Stimulated activated naive B cell treated with anti-CD40 and anti-IgM and Interleukin-4, amounts not matched to agents 10 μg/mL and 1 μg/mL and 100 μg/mL, for 72 hours (primary cell): ENCODE data around the gene TRABD2B.

Experiments
- ATAC-seq, 2 donors: fragments of 150-1000 bp; cut with Tn5 transposase; replicated peaks; 2 replicates each; pipeline ENCODE4 v1.10.0; 2021; ENCODE audit warnings: moderate library complexity in 1 of 2
- DNase-seq: peaks from one replicate; pipeline ENCODE4 v3.0.0; 2021
- H3K27ac Mint-ChIP-seq: one replicate; pipeline ENCODE4 v1.8.0; 2022; ENCODE audit warnings: mild to moderate bottlenecking, mixed read lengths
- H3K27me3 Mint-ChIP-seq, 2 donors: one replicate each; pipeline ENCODE4 v1.8.0; 2022; ENCODE audit warnings: mixed read lengths in 2 of 2
- H3K36me3 Mint-ChIP-seq, 2 donors: one replicate each; pipeline ENCODE4 v1.8.0; 2022; ENCODE audit warnings: mixed read lengths in 2 of 2, mild to moderate bottlenecking in 1 of 2
- H3K4me1 Mint-ChIP-seq, 2 donors: one replicate each; pipeline ENCODE4 v1.8.0; 2022; ENCODE audit warnings: mixed read lengths in 2 of 2, mild to moderate bottlenecking in 1 of 2
- H3K4me3 Mint-ChIP-seq, 2 donors: one replicate each; pipeline ENCODE4 v1.8.0; 2022; ENCODE audit warnings: mild to moderate bottlenecking in 2 of 2, mixed read lengths in 2 of 2, moderate library complexity in 1 of 2
- H3K9me3 Mint-ChIP-seq, 2 donors: one replicate each; pipeline ENCODE4 v1.8.0; 2022; ENCODE audit warnings: mixed read lengths in 2 of 2, mild to moderate bottlenecking in 1 of 2

The TRABD2B gene

GRCh38 chr1:47812904-47813514 lies 184.2 kb downstream of the TRABD2B start:
- DNase-seq (no peak), ATAC-seq (no peak)
- Mint-ChIP-seq H3K9me3 (no peaks in the 10 kb centered on the region), H3K36me3 (no peaks in the 10 kb centered on the region), H3K27me3 (peaks cover 7 to 22% of the 10 kb centered on the region in 2 donors), H3K4me1 (no peaks in the 10 kb centered on the region), H3K27ac (no peak overlapping the region), H3K4me3 (no peak overlapping the region)

- Mint-ChIP-seq H3K36me3 (no peaks in the 10 kb centered on the region), H3K9me3 (no peaks in the 10 kb centered on the region), H3K4me3 (no peak overlapping the region), H3K4me1 (peaks cover 0 to 2% of the 10 kb centered on the region in 2 donors), H3K27ac (no peak overlapping the region), H3K27me3 (peaks cover 7 to 22% of the 10 kb centered on the region in 2 donors)
- ATAC-seq: no peak
- DNase-seq: no peak
Observed at GRCh38 chr1:47810964-47811682, 186.1 kb downstream of the TRABD2B start.

GRCh38 chr1:47809301-47810084 lies 187.7 kb downstream of the TRABD2B start:
- H3K27me3 Mint-ChIP-seq: peaks cover 7 to 21% of the 10 kb centered on the region in 2 donors
- no peak for DNase-seq
- ATAC-seq: no peak
- no peaks in the 10 kb centered on the region for H3K9me3 Mint-ChIP-seq
- no peaks in the 10 kb centered on the region for H3K36me3 Mint-ChIP-seq
- no peak overlapping the region for H3K4me3 Mint-ChIP-seq
- peaks cover 0 to 2% of the 10 kb centered on the region in 2 donors for H3K4me1 Mint-ChIP-seq
- H3K27ac Mint-ChIP-seq: no peak overlapping the region

- Mint-ChIP-seq H3K27me3 (peaks cover 7 to 12% of the 10 kb centered on the region in 2 donors), H3K9me3 (no peaks in the 10 kb centered on the region), H3K4me1 (peaks cover 0 to 2% of the 10 kb centered on the region in 2 donors), H3K27ac (no peak overlapping the region), H3K4me3 (no peak overlapping the region), H3K36me3 (no peaks in the 10 kb centered on the region)
- DNase-seq: no peak
- ATAC-seq: no peak
Observed at GRCh38 chr1:47808612-47809011, 188.6 kb downstream of the TRABD2B start.

GRCh38 chr1:47805921-47806361 lies 191.2 kb downstream of the TRABD2B start:
- no peaks in the 10 kb centered on the region for H3K36me3 Mint-ChIP-seq
- DNase-seq (no peak), ATAC-seq (no peak)
- peaks cover 7 to 12% of the 10 kb centered on the region in 2 donors for H3K27me3 Mint-ChIP-seq
- peaks cover 0 to 2% of the 10 kb centered on the region in 2 donors for H3K4me1 Mint-ChIP-seq
- H3K4me3 Mint-ChIP-seq: no peak overlapping the region
- no peaks in the 10 kb centered on the region for H3K9me3 Mint-ChIP-seq
- H3K27ac Mint-ChIP-seq: no peak overlapping the region

GRCh38 chr1:47805018-47805417 lies 192.2 kb downstream of the TRABD2B start:
- Mint-ChIP-seq H3K9me3 (no peaks in the 10 kb centered on the region), H3K4me1 (peaks cover 0 to 2% of the 10 kb centered on the region in 2 donors), H3K4me3 (no peak overlapping the region), H3K36me3 (no peaks in the 10 kb centered on the region), H3K27me3 (peaks cover 0 to 4% of the 10 kb centered on the region in 2 donors), H3K27ac (no peak overlapping the region)
- DNase-seq (no peak), ATAC-seq (no peak)

GRCh38 chr1:47803815-47804501 lies 193.2 kb downstream of the TRABD2B start:
- Mint-ChIP-seq H3K9me3 (no peaks in the 10 kb centered on the region), H3K27ac (no peak overlapping the region), H3K27me3 (peaks cover 0 to 6% of the 10 kb centered on the region in 2 donors), H3K36me3 (no peaks in the 10 kb centered on the region), H3K4me1 (peaks cover 0 to 2% of the 10 kb centered on the region in 2 donors), H3K4me3 (no peak overlapping the region)
- DNase-seq (no peak), ATAC-seq (no peak)

GRCh38 chr1:47797575-47797974 lies 199.6 kb downstream of the TRABD2B start:
- DNase-seq (no peak), ATAC-seq (no peak)
- peaks cover 0 to 10% of the 10 kb centered on the region in 2 donors for H3K27me3 Mint-ChIP-seq
- H3K4me3 Mint-ChIP-seq: no peak overlapping the region
- H3K27ac Mint-ChIP-seq: no peak overlapping the region
- H3K4me1 Mint-ChIP-seq: peaks cover 0 to 6% of the 10 kb centered on the region in 2 donors
- H3K9me3 Mint-ChIP-seq: no peaks in the 10 kb centered on the region
- H3K36me3 Mint-ChIP-seq: no peaks in the 10 kb centered on the region

GRCh38 chr1:47796626-47797025 lies 200.6 kb downstream of the TRABD2B start:
- H3K27ac Mint-ChIP-seq: no peak overlapping the region
- peaks cover 0 to 18% of the 10 kb centered on the region in 2 donors for H3K27me3 Mint-ChIP-seq
- no peak overlapping the region for H3K4me3 Mint-ChIP-seq
- H3K4me1 Mint-ChIP-seq: peaks cover 0 to 6% of the 10 kb centered on the region in 2 donors
- no peaks in the 10 kb centered on the region for H3K36me3 Mint-ChIP-seq
- ATAC-seq: no peak
- H3K9me3 Mint-ChIP-seq: no peaks in the 10 kb centered on the region
- DNase-seq: no peak

- Mint-ChIP-seq H3K27me3 (peaks cover 0 to 18% of the 10 kb centered on the region in 2 donors), H3K27ac (no peak overlapping the region), H3K4me3 (no peak overlapping the region), H3K4me1 (peaks cover 0 to 6% of the 10 kb centered on the region in 2 donors), H3K36me3 (no peaks in the 10 kb centered on the region), H3K9me3 (no peaks in the 10 kb centered on the region)
- DNase-seq: no peak
- ATAC-seq: no peak
Observed at GRCh38 chr1:47795102-47795501, 202.1 kb downstream of the TRABD2B start.

- no peak for ATAC-seq
- peaks cover 0 to 6% of the 10 kb centered on the region in 2 donors for H3K4me1 Mint-ChIP-seq
- no peak for DNase-seq
- H3K4me3 Mint-ChIP-seq: no peak overlapping the region
- H3K27ac Mint-ChIP-seq: no peak overlapping the region
- no peaks in the 10 kb centered on the region for H3K36me3 Mint-ChIP-seq
- H3K27me3 Mint-ChIP-seq: peaks cover 4 to 14% of the 10 kb centered on the region in 2 donors
- no peaks in the 10 kb centered on the region for H3K9me3 Mint-ChIP-seq
Observed at GRCh38 chr1:47794530-47794929, 202.7 kb downstream of the TRABD2B start.

- peaks cover 7 to 12% of the 10 kb centered on the region in 2 donors for H3K27me3 Mint-ChIP-seq
- peaks cover 0 to 6% of the 10 kb centered on the region in 2 donors for H3K4me1 Mint-ChIP-seq
- DNase-seq (no peak), ATAC-seq (no peak)
- H3K9me3 Mint-ChIP-seq: no peaks in the 10 kb centered on the region
- H3K27ac Mint-ChIP-seq: no peak overlapping the region
- H3K36me3 Mint-ChIP-seq: no peaks in the 10 kb centered on the region
- no peak overlapping the region for H3K4me3 Mint-ChIP-seq
Observed at GRCh38 chr1:47794081-47794480, 203.1 kb downstream of the TRABD2B start.

GRCh38 chr1:47793563-47793962 lies 203.6 kb downstream of the TRABD2B start:
- Mint-ChIP-seq H3K27me3 (peaks cover 7 to 12% of the 10 kb centered on the region in 2 donors), H3K36me3 (no peaks in the 10 kb centered on the region), H3K4me3 (no peak overlapping the region), H3K9me3 (no peaks in the 10 kb centered on the region), H3K4me1 (peaks cover 0 to 6% of the 10 kb centered on the region in 2 donors), H3K27ac (no peak overlapping the region)
- no peak for ATAC-seq
- no peak for DNase-seq

GRCh38 chr1:47792779-47793178 lies 204.4 kb downstream of the TRABD2B start:
- Mint-ChIP-seq H3K4me1 (peaks cover 0 to 5% of the 10 kb centered on the region in 2 donors), H3K27me3 (peaks cover 7 to 12% of the 10 kb centered on the region in 2 donors), H3K36me3 (no peaks in the 10 kb centered on the region), H3K9me3 (no peaks in the 10 kb centered on the region), H3K27ac (no peak overlapping the region), H3K4me3 (no peak overlapping the region)
- no peak for DNase-seq
- ATAC-seq: no peak
